Pericardium fibroblast (primary cell): ENCODE measurements around the gene MIPOL1. TPM values are rescaled to one million over a fixed set of nuclear protein-coding genes. Genes with fewer than 3 reads are reported as not detected.

Experiments used
- total RNA-seq: library from RNA; depleted of rRNA; stranded (reverse); fragments of >200 nt; gene quantifications from 2 replicates; pipeline ENCODE4 v1.2.3, GENCODE V29; 2015

The MIPOL1 gene, protein sequence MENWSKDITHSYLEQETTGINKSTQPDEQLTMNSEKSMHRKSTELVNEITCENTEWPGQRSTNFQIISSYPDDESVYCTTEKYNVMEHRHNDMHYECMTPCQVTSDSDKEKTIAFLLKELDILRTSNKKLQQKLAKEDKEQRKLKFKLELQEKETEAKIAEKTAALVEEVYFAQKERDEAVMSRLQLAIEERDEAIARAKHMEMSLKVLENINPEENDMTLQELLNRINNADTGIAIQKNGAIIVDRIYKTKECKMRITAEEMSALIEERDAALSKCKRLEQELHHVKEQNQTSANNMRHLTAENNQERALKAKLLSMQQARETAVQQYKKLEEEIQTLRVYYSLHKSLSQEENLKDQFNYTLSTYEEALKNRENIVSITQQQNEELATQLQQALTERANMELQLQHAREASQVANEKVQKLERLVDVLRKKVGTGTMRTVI
- 3.7 and 3.8 TPM in 2 replicates for total RNA-seq

DNA sequence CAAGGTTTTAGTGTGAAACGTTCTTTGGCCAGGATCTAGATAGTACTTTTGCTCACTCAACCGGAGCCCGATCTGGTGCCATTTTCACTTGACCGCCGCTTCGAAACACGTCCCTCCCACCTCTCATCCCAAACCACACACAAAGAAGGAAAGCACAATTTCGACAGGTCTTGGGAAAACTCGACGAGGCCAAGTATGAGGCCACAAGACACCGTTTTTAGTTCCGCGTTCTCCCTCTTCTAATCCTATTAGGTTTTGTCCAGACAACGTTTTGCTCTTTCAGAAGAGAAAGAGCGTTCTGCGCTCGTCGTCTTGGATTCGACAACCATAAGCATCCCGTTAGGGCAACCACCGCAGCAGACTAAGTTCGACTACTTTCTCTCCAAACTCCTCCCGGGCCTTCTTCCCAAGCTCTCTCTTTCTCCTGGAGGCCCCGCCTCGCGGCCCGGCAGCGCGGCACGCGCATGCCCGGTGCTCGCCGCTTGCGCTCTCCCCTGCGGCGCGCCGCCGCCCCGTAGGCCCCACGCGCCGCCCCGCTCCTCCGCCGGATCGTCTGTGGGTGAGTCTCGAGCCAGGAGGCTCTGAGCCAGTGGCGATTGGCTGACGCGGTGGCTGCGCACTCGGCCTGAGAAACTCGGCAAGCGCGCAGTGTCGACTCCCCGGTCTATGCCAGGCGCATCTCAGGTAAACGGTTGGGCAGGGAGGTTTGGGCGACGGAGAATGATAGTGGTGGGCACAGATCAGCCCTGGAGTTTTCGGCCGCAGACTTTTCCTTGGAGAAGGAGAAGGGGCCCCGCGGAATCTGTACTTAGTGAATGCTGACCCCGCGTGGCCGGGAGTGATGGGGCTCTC is at the start of gene MIPOL1:
TSS of gene MIPOL1 (plus strand) at position 517 of the 852 bp plus-strand sequence. CDS start 49,952 bp downstream, outside the sequence.

DNA sequence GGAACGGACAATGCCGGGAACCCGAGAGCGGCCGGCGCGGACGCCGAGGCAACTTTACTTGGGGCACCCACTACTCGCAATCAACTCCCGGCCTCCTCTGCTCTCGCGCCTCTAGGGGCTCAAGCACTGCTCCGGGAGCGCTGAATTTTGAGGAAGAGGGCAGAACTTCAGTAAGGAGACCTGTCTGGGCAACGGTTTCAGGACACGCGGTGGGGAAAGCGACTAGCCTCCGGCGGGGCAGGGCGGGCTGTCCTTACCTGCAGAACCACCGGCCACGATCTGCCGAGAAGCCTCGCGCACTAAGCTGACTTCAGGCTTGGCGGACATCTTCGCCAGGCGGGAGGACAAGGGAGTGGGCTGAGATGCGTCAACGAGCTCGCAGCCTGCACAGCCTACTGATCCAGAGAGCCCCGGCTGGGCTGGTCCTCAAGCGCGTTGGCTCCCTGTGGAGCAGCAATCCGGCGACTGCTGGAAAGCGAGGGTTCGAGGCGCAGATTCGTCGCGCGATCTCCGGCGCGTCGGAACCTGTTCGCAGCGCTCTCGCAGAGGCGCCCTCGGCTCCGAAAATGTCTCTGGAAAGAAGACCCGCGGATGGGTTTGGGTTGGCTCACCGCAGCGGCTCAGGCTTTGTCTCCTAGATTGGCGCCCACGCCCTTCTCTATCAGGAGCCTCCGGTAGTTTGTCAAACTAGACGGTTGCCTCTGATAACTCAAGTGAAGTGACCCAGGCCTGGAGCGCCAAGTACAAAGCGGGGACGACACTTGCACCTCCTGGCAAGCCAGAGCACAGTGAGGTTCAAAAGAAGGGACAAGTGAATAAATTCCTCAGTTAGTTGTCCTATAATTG is 25.5 kb upstream of the MIPOL1 start, which contains the start of gene SLC25A21:
TSS of gene SLC25A21 (minus strand) at position 583 of the 846 bp plus-strand sequence.

DNA sequence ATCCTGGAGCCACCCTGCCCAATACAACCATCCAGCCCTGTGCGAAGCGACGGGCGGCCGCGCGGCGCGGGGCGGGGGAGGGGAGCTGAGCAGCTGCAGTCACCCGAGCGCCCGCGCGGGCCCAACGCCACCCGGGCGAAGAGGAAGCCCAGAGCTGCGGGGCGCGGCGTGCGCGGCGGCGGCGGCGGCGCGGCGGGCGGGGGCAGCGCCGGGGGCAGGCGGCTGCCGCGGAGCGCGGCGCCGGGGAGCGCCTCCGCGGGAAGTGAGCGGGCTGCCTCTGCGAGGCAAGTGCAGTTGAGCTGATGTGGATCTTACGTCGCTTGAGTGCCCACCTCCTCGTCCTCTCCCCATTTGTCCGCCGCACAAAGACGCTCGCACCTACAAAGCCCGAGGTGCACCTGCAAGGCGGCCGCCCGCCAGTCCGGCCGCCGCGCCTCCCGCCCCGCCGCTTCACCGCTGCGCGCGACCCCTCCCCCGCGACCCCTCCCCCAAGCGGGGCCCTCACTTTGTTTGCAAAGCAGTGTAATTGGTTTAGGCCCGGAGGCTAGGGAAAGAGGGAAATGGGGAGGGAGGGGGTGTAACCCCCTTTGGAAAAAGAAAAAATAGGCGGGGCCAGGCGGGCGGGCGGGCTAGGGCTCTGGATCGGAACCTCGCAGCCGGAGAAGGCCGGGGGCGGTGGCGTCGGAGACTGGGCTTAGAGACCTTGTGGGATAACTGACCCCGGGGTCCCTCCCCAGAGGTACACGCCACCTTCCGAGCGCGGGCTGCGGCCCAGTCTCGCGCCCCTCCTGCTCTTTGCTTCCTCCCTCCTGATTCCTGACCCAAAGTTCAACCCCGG is 397.5 kb downstream of the MIPOL1 start, which contains the start of the genes FOXA1 and TTC6:
TSS of gene FOXA1 (minus strand) at position 279 of the 838 bp plus-strand sequence. CDS start at position 2, 277 bp downstream.
TSS of gene TTC6 (plus strand) at position 659 of the 838 bp plus-strand sequence. CDS start 26,436 bp downstream, outside the sequence.

Other genes starting within 250 kb of the MIPOL1 start
- gene SLC25A21, start 25.3 kb upstream of the MIPOL1 start, total RNA-seq, result not detected in 2 replicates